Measurements from ENCODE around the gene TPGS2. TPM values are rescaled to one million over a fixed set of nuclear protein-coding genes. Genes with fewer than 3 reads are reported as not detected.

Gene TPGS2
- total RNA-seq, 1 donor from 2014 or later, result 93.5 TPM

DNA sequence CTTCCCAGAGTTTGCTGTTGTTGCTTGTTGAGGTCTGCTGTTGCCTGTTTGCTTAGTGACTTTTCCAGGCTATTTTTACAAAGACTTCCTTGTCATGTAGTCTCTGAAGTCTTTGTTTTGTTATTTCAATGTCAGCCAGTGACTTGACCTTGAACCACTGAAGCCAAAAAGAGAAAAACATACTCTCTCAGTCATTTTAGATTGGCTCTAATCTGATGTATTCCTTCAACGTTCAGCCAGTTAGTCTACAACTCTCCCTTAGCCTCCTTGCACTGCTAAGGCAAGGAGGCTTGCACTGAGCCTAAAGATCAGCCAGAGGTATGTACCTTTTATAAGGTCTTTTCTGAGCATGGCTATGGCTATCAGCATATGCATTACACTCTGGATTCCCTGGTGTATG is 28.0 kb upstream of the TPGS2 start:
- Mint-ChIP-seq H3K27me3 (ENCODE audit: low read depth) (no peaks in the 10 kb centered on the region), H3K4me1 (no peaks in the 10 kb centered on the region), H3K27ac (no peak overlapping the region), H3K36me3 (peaks cover 27% of the 10 kb centered on the region), H3K4me3 (no peak overlapping the region), H3K9me3 (peaks cover 15% of the 10 kb centered on the region)
- DNase-seq (ENCODE audit: low spot score in 2 of 2, unreplicated experiment in 2 of 2), result no peak
- TF ChIP-seq, protein P1, sequence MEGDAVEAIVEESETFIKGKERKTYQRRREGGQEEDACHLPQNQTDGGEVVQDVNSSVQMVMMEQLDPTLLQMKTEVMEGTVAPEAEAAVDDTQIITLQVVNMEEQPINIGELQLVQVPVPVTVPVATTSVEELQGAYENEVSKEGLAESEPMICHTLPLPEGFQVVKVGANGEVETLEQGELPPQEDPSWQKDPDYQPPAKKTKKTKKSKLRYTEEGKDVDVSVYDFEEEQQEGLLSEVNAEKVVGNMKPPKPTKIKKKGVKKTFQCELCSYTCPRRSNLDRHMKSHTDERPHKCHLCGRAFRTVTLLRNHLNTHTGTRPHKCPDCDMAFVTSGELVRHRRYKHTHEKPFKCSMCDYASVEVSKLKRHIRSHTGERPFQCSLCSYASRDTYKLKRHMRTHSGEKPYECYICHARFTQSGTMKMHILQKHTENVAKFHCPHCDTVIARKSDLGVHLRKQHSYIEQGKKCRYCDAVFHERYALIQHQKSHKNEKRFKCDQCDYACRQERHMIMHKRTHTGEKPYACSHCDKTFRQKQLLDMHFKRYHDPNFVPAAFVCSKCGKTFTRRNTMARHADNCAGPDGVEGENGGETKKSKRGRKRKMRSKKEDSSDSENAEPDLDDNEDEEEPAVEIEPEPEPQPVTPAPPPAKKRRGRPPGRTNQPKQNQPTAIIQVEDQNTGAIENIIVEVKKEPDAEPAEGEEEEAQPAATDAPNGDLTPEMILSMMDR (IDR thresholded peaks at IDR 0.05; ENCODE audit: unreplicated experiment), result no peak

DNA sequence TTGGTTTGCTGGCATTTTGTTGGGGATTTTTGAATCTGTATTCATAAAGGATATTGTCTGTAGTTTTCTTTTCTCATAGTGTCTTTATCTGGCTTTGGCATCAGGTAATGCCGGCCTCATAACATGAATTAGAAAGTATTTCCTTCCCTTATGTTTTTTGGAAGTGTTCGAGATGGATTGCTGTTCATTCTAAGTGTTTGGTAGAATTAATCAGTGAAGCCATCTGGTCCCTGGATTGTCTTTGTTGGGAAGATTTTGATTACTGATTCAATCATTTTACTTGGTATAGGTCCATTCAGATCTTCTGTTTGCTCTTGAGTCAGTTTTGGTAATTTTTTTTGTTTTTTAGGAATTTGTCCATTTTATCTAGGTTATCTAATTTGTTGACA is 22.4 kb upstream of the TPGS2 start:
- Mint-ChIP-seq H3K9me3 (peaks cover 26% of the 10 kb centered on the region), H3K27ac (no peak overlapping the region), H3K36me3 (peaks cover 40% of the 10 kb centered on the region), H3K4me1 (peaks cover 12% of the 10 kb centered on the region), H3K4me3 (no peak overlapping the region), H3K27me3 (ENCODE audit: low read depth) (no peaks in the 10 kb centered on the region)
- TF ChIP-seq, protein P1 (IDR thresholded peaks at IDR 0.05; ENCODE audit: unreplicated experiment), result no peak
- no peak for DNase-seq (ENCODE audit: low spot score in 2 of 2, unreplicated experiment in 2 of 2)

DNA sequence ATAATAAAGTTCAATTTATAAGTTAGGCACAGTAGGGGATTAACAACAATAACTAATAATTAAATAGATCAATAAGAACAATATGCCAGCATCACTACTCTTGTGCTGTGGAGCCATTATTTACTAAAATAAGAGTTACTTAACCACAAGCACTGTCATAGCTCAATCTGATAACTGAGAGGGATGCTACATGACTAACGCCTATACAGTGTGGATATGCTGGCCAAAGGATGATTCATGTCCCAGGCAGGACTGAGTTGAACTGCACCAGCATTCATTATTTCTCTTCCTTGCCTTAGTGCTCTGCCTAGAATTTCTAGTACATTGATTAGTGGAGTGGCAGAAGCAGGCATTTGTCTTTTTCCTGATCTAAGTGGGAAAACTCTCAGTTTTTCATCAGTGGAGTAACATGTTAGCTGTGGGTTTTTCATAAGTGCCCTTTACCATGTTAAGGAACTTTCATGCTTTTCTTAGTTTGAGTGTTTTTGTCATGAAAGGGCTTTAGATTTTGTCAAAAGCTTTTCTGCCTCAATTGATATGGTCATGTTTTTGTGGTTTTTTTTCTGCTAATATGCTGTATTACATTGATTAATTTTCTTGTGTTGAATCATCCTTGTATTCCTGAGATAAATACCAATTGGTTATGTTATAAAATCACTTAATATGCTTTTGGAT is 21.9 kb upstream of the TPGS2 start:
- Mint-ChIP-seq H3K27me3 (ENCODE audit: low read depth) (no peaks in the 10 kb centered on the region), H3K36me3 (peaks cover 39% of the 10 kb centered on the region), H3K27ac (no peak overlapping the region), H3K9me3 (peaks cover 26% of the 10 kb centered on the region), H3K4me3 (no peak overlapping the region), H3K4me1 (peaks cover 12% of the 10 kb centered on the region)
- DNase-seq (ENCODE audit: low spot score in 2 of 2, unreplicated experiment in 2 of 2), result no peak
- TF ChIP-seq, protein P1 (IDR thresholded peaks at IDR 0.05; ENCODE audit: unreplicated experiment), result no peak

DNA sequence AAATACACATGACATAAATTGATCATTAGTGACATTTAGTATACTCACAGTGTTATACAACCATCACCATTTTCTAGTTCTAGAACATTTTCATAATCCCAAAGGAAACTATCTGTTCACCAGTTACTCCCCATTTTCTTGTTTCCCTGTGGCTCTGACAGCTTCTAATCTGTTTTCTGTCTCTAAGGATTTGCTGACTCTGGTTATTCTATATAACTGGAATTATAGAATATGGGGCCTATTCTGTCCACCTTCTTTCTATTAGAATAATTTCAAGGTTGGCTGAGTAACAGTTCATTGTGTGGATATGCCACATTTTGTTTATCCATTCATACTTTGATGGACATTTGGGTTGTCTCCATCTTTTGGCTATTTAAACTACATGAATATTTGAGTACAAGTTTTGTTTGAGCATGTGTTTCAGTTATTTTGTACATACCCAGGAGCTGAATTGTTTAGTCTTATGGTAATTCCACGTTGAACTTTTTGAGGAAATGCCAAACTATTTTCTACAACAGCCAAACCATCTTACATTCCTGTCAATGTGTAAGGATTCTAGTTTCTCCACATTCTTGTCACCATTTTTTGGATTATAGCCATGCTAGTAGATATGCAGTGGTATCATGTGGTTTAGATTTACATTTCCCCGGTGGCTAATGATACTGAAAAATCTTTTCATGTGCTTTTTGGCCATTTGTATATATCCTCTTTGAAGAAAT is 20.6 kb upstream of the TPGS2 start:
- TF ChIP-seq, protein P1 (IDR thresholded peaks at IDR 0.05; ENCODE audit: unreplicated experiment), result no peak
- H3K4me3 Mint-ChIP-seq, result no peak overlapping the region
- peaks cover 26% of the 10 kb centered on the region for H3K9me3 Mint-ChIP-seq
- H3K4me1 Mint-ChIP-seq, result peaks cover 12% of the 10 kb centered on the region
- peak overlapping the region; percentile 3 for H3K27ac Mint-ChIP-seq
- DNase-seq (ENCODE audit: low spot score in 2 of 2, unreplicated experiment in 2 of 2), result no peak
- H3K27me3 Mint-ChIP-seq (ENCODE audit: low read depth), result no peaks in the 10 kb centered on the region
- H3K36me3 Mint-ChIP-seq, result peaks cover 36% of the 10 kb centered on the region

DNA sequence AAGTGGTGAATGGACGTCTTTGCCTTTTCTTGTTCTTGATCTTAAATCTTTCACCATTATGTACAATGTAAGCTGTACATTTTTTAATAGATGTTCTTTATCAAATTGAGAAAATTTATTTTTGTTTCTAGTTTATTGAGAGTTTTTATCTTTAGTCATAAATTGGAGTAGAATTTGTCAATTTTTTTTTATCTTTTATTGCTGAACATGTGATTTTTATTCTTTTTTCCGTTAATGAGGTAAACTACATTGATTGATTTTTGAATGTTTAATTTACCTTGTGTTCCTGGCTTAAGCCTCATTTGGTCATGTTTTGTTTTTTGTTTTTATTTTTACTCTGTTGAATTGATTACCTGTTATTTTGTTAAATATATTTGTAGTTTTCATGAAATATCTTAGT is 19.8 kb upstream of the TPGS2 start:
- Mint-ChIP-seq H3K27ac (no peak overlapping the region), H3K4me1 (peaks cover 12% of the 10 kb centered on the region), H3K9me3 (peaks cover 26% of the 10 kb centered on the region), H3K36me3 (peaks cover 30% of the 10 kb centered on the region), H3K27me3 (ENCODE audit: low read depth) (no peaks in the 10 kb centered on the region), H3K4me3 (no peak overlapping the region)
- TF ChIP-seq, protein P1 (IDR thresholded peaks at IDR 0.05; ENCODE audit: unreplicated experiment), result no peak
- no peak for DNase-seq (ENCODE audit: low spot score in 2 of 2, unreplicated experiment in 2 of 2)

Measured in mesothelial cell of epicardium (in vitro differentiated cells).